Body of pancreas (tissue), 4 donors: ENCODE data around the gene GSTA2. TPM values are rescaled to one million over a fixed set of nuclear protein-coding genes. Genes with fewer than 3 reads are reported as not detected.
A peak's percentile ranks its signal among the peaks of the same experiment; 100 is the strongest.
"Not testable (repeated sequence)": the region's sequence is repeated elsewhere in the genome, so short reads cannot be mapped to it uniquely, and the experiment has no call there.

Source experiments
- ATAC-seq: fragments of 150-250 bp; one replicate; pipeline ENCODE4 v1.9.1; 2016
- DNase-seq, 4 donors: peaks; one replicate each; pipeline ENCODE4 v3.0.0-alpha.2; 2019
- H3K27ac ChIP-seq, 4 donors: fragments of 200-600 bp; sonication (generic); 1 replicate in 3 of 4; 2 replicates in 1 of 4; pipeline versions ENCODE4 v1.5.1 to v1.6.1; 2016 to 2019; ENCODE audit warnings: mild to moderate bottlenecking in 1 of 4, mixed read lengths in 1 of 4, moderate library complexity in 1 of 4
- H3K27me3 ChIP-seq, 2 donors: fragments of 200-600 bp; sonication (generic); one replicate each; pipeline ENCODE4 v1.6.0; 2016; ENCODE audit warnings: mild to moderate bottlenecking in 1 of 2
- H3K36me3 ChIP-seq, 2 donors: fragments of 200-600 bp; sonication (generic); replicated peaks in 1 of 2; 2 replicates each; pipeline ENCODE4 v1.5.1; 2016; ENCODE audit warnings: low read depth in 2 of 2; ENCODE audit not compliant: insufficient read depth in 1 of 2
- H3K4me1 ChIP-seq: fragments of 200-600 bp; sonication (generic); one replicate; pipeline ENCODE4 v1.6.0; 2016
- H3K4me3 ChIP-seq, 2 donors: fragments of 200-600 bp; sonication (generic); 1 replicate in 1 of 2; 2 replicates in 1 of 2; pipeline ENCODE4 v1.5.1; 2016 to 2019
- H3K9me3 ChIP-seq, 3 donors: fragments of 200-600 bp; sonication (generic); 1 replicate in 2 of 3; 2 replicates in 1 of 3; pipeline ENCODE4 v1.5.1; 2016
- CTCF ChIP-seq, 7 experiments: fragments of 450-650 bp in 4 of 7; fragments of 200-600 bp in 3 of 7; sonication (generic) in 3 of 7; IDR thresholded peaks; one replicate each; pipeline ENCODE4 v1.5.1; 2016 to 2019; ENCODE audit warnings: antibody characterized with exemption in 7 of 7
- POLR2A ChIP-seq, 3 donors: fragments of 450-650 bp; IDR thresholded peaks; one replicate each; pipeline ENCODE4 v1.6.1; 2016; ENCODE audit warnings: antibody characterized with exemption in 3 of 3, mild to moderate bottlenecking in 2 of 3
- WGBS, 2 donors: methylation state at CpG; one replicate each; pipeline ENCODE4 v1.1.5; 2017; 5-methylcytosine and 5-hydroxymethylcytosine counted together
- intact Hi-C: fragments of 100-400 bp; cut with DNase I; formaldehyde crosslinking; loops from one replicate; pipeline ENCODE4 v1.15.1; 2023
- total RNA-seq, 2 donors: library from RNA; depleted of rRNA; stranded (reverse); fragments of >200 nt; gene quantifications; one replicate each; pipeline ENCODE4 v1.1.0, GENCODE V29; 2016

GSTA2 gene
- total RNA-seq, 2 donors from 2014 or later: 73.7 to 76.1 TPM

DNA sequence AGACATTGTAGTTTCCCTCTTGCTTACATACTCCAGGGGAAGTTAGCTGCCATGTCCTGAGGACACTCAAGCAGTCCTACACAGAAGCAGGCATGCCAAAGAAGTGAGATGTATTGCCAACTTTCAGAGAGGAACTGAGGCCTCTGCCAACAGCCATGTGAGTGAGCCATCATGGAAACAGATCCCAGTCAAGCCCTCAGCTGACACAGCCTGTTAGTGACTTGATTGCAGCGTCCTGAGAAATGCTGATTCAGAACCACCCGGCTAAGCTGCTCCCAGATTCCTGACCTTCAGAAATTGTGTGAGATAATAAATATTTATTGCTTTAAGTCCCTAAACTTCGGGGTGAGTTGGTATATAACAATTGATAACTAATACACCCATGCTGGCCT, 38.1 kb downstream of the GSTA2 start:
- H3K36me3 ChIP-seq: no peaks in the 10 kb centered on the region
- DNase-seq (peak; percentile 59 to 80 (median 70)), ATAC-seq (peak; percentile 43)
- peak overlapping the region; percentile 83 to 91 (median 86) for H3K27ac ChIP-seq
- peaks cover 64% of the 10 kb centered on the region for H3K4me1 ChIP-seq
- no peaks in the 10 kb centered on the region for H3K9me3 ChIP-seq
- H3K4me3 ChIP-seq: no peak overlapping the region
- TF ChIP-seq POLR2A (IDR thresholded peaks at IDR 0.05) (no peak), CTCF (IDR thresholded peaks at IDR 0.05) (no peak)
- 26 to 29% methylated on average over 3 of the region's 3 CpGs for WGBS, 2 donors
- intact Hi-C loops: no loop called here
- H3K27me3 ChIP-seq: no peaks in the 10 kb centered on the region

DNA sequence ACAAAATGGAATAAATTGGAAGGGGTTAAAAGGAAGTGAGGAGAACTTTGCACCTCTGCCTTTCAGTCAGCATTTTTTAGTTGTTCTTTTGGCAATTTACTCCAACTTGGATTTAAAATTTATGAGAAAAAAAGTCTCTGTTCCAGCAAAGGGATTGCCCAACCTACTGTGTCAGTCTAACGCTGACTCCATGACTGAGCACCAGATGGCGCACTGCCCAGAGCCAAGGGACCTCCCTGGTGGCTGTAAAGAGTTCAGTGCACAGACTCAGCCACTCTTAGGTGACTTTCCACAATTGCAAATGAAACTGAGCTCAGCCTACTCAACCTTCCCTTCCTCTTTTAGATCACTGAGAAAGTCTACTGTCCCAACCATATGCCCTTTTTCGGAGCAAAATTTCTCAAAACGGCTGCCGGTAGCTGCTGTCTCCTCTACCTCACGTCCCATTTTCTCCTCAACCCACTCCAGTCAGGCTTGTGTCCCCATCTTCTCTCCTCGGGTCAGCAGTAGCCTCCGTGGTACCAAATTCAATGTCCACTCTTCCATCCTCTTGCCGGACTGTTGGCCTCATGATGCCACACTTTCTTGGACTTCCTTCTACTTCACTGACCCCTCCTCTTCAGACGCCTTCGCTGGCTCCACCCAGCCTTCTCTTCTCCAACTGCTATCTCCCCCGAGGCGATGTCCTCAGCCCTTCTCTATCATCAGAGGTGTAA, 38.7 kb downstream of the GSTA2 start:
- peak; percentile 34 to 88 (median 82) for TF ChIP-seq CTCF (IDR thresholded peaks at IDR 0.05)
- peak in 1 of 3 donors; percentile 29 for TF ChIP-seq POLR2A (IDR thresholded peaks at IDR 0.05)
- intact Hi-C loops: no loop called here
- H3K27ac ChIP-seq: peak overlapping the region; percentile 83 to 91 (median 86)

GRCh38 chr6:52724042-52724405, 39.3 kb downstream of the GSTA2 start:
- WGBS, 2 donors: 11 to 22% methylated on average over 2 of the region's 2 CpGs
- DNase-seq: peak in 3 of 4 donors; percentile 24 to 57 (median 32)

More for the DNA sequence above, 38.7 kb downstream of the GSTA2 start:
- no peaks in the 10 kb centered on the region for H3K9me3 ChIP-seq
- WGBS, 2 donors: 50% methylated on average over 13 of the region's 13 CpGs
- no peaks in the 10 kb centered on the region for H3K27me3 ChIP-seq
- H3K36me3 ChIP-seq: no peaks in the 10 kb centered on the region
- H3K4me3 ChIP-seq: no peak overlapping the region
- DNase-seq (peak; percentile 91 to 96 (median 94)), ATAC-seq (peak; percentile 84)
- peaks cover 59% of the 10 kb centered on the region for H3K4me1 ChIP-seq

DNA sequence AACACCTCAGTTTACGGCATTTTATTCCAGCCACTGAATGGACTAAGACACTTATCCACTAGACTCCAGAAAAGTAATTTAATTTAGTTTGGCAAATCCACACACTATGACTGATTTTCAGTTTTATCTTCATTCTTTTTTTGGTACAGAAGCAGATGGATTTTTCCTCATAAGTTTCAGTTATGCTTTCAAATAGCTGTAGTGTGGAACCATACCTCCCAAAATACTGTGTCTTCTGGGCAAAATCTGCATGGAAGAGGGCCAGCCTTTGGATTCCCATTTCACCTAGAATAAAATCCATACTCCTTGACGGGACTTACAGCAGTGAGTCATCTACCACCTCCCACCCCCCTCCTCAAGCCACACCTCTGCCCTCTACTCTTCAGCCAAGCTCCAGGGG, 43.0 kb downstream of the GSTA2 start:
- WGBS, 2 donors: 41 to 87% methylated on average over 2 of the region's 2 CpGs
- no peak for TF ChIP-seq CTCF (IDR thresholded peaks at IDR 0.05)
- intact Hi-C loops: no loop called here
- Histone ChIP-seq H3K4me3 (no peak overlapping the region), H3K4me1 (peaks cover 26% of the 10 kb centered on the region), H3K27ac (no peak overlapping the region), H3K9me3 (no peaks in the 10 kb centered on the region), H3K27me3 (no peaks in the 10 kb centered on the region), H3K36me3 (no peaks in the 10 kb centered on the region)
- no peak for ATAC-seq
- DNase-seq: no peak

More at GRCh38 chr6:52724042-52724405, 39.3 kb downstream of the GSTA2 start:
- no peak for TF ChIP-seq POLR2A (IDR thresholded peaks at IDR 0.05)
- no peak for TF ChIP-seq CTCF (IDR thresholded peaks at IDR 0.05)
- H3K27me3 ChIP-seq: no peaks in the 10 kb centered on the region
- ATAC-seq: peak; percentile 33
- no peaks in the 10 kb centered on the region for H3K36me3 ChIP-seq
- intact Hi-C loops: no loop called here
- no peak overlapping the region for H3K4me3 ChIP-seq
- H3K9me3 ChIP-seq: no peaks in the 10 kb centered on the region
- peaks cover 53% of the 10 kb centered on the region for H3K4me1 ChIP-seq
- peak overlapping the region; percentile 83 to 91 (median 86) for H3K27ac ChIP-seq

DNA sequence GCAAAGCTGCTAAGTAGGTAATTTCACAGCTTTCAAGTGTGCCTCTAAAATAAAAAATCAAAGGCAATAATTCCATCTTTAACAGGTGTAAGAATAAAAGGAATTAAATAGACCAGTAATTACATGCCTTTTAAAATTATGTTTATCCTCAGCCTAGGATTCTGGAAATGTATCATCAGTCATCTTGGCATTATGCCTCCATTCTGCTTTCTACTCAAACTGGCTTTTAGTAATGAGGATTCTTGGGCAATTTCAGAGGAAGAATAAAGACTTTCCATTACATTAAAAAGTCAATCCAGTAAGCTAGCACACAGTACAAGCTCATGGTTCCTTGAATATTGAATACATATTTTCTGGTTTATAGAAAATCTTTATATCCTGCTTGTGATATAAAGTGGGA, 44.7 kb downstream of the GSTA2 start:
- DNase-seq (no peak), ATAC-seq (no peak)
- no peak for TF ChIP-seq POLR2A (IDR thresholded peaks at IDR 0.05)
- no peak for TF ChIP-seq CTCF (IDR thresholded peaks at IDR 0.05)
- Histone ChIP-seq H3K9me3 (no peaks in the 10 kb centered on the region), H3K27me3 (no peaks in the 10 kb centered on the region), H3K36me3 (no peaks in the 10 kb centered on the region), H3K4me3 (no peak overlapping the region), H3K4me1 (peaks cover 9% of the 10 kb centered on the region), H3K27ac (no peak overlapping the region)
- intact Hi-C loops: no loop called here

- DNase-seq, H3K9me3 ChIP-seq, H3K27ac ChIP-seq, H3K4me1 ChIP-seq, H3K27me3 ChIP-seq, intact Hi-C loops, ATAC-seq, H3K36me3 ChIP-seq, H3K4me3 ChIP-seq: not testable (repeated sequence)
- 92% methylated on average over 9 of the region's 9 CpGs for WGBS, 2 donors
Measured at GRCh38 chr6:52714761-52715160, 48.5 kb downstream of the GSTA2 start.
